Gastrocnemius medialis (tissue), 4 donors: ENCODE results near the gene RAPGEF1.

Experiments used
- POLR2A ChIP-seq, 2 donors: fragments of 450-650 bp; IDR thresholded peaks; one replicate each; pipeline ENCODE4 v1.6.1; 2017; ENCODE audit warnings: antibody characterized with exemption in 2 of 2, mild to moderate bottlenecking in 2 of 2, moderate library complexity in 2 of 2
- TF ChIP-seq, protein P1 (sequence below), 5 experiments: fragments of 450-650 bp in 3 of 5; fragments of 200-600 bp in 2 of 5; sonication (generic) in 2 of 5; IDR thresholded peaks in 4 of 5; conservative IDR thresholded peaks in 1 of 5; 1 replicate in 4 of 5; 2 replicates in 1 of 5; pipeline ENCODE4 v1.5.1; 2016 to 2019; ENCODE audit warnings: antibody characterized with exemption in 5 of 5, mild to moderate bottlenecking in 3 of 5, moderate library complexity in 3 of 5

- TF ChIP-seq, protein P1, sequence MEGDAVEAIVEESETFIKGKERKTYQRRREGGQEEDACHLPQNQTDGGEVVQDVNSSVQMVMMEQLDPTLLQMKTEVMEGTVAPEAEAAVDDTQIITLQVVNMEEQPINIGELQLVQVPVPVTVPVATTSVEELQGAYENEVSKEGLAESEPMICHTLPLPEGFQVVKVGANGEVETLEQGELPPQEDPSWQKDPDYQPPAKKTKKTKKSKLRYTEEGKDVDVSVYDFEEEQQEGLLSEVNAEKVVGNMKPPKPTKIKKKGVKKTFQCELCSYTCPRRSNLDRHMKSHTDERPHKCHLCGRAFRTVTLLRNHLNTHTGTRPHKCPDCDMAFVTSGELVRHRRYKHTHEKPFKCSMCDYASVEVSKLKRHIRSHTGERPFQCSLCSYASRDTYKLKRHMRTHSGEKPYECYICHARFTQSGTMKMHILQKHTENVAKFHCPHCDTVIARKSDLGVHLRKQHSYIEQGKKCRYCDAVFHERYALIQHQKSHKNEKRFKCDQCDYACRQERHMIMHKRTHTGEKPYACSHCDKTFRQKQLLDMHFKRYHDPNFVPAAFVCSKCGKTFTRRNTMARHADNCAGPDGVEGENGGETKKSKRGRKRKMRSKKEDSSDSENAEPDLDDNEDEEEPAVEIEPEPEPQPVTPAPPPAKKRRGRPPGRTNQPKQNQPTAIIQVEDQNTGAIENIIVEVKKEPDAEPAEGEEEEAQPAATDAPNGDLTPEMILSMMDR (IDR thresholded peaks at IDR 0.05 in 4 of 5, conservative IDR thresholded peaks at IDR 0.05 in 1 of 5) = no peak
- TF ChIP-seq POLR2A (IDR thresholded peaks at IDR 0.05) = no peak
Observed at GRCh38 chr9:131693651-131694597, 46.0 kb downstream of the RAPGEF1 start.
